ENCODE data around the gene COL25A1. TPM values are rescaled to one million over a fixed set of nuclear protein-coding genes. Genes with fewer than 3 reads are reported as not detected.
"Not testable (repeated sequence)": the region's sequence is repeated elsewhere in the genome, so short reads cannot be mapped to it uniquely, and the experiment has no call there.

Gene COL25A1
- polyA plus RNA-seq, 1 experiment = not detected

DNA sequence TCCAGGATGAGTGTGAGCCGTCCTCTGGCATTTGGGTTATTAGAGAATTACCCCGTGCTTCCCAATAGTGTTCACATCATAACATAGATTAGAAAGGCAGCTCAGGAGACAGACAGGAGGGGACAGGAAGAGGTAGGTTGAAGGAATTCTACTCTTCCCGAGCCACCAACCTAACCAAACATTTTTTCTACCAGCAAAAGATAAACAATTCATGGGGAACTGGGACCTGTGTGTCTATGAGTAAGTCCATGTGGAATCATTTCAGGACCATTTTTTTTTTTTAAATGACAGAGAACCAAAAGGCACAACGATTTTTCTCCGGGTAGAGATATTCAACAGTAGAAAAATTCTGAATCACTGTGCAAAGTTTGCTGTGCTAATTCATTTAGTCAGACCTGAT is 365.4 kb downstream of the COL25A1 start:
- H3K4me3 ChIP-seq (ENCODE audit: low read depth, low read length) = no peak overlapping the region
- ChIA-PET CTCF (interaction anchor here (1.1 kb wide), 1 partner anchor 34 kb away, joined by 4 read pairs; no protein-coding TSS in a partner anchor), POLR2A (no interaction called here)
- no peak for TF ChIP-seq CTCF (IDR thresholded peaks at IDR 0.05; ENCODE audit: insufficient read depth, low read depth, low read length)
- no peaks in the 10 kb centered on the region for H3K36me3 ChIP-seq (ENCODE audit: control insufficient read depth, insufficient read depth, low read length)
- DNase-seq (ENCODE audit: low read depth) = no peak
- H3K27me3 ChIP-seq (ENCODE audit: control insufficient read depth, insufficient read depth, low read length) = no peaks in the 10 kb centered on the region

DNA sequence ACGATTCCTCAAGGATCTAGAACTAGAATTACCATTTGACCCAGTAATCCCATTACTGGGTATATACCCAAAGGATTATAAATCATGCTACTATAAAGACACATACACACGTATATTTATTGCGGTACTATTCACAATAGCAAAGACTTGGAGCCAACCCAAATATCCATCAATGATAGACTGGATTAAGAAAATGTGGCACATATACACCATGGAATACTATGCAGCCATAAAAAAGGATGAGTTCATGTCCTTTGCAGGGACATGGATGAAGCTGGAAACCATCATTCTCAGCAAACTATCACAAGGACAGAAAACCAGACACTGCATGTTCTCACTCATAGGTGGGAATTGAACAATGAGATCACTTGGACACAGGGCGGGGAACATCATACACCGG is 368.5 kb downstream of the COL25A1 start:
- H3K36me3 ChIP-seq (ENCODE audit: control insufficient read depth, insufficient read depth, low read length); CTCF ChIA-PET; H3K27me3 ChIP-seq (ENCODE audit: control insufficient read depth, insufficient read depth, low read length); DNase-seq (ENCODE audit: low read depth); POLR2A ChIA-PET; H3K4me3 ChIP-seq (ENCODE audit: low read depth, low read length): not testable (repeated sequence)

DNA sequence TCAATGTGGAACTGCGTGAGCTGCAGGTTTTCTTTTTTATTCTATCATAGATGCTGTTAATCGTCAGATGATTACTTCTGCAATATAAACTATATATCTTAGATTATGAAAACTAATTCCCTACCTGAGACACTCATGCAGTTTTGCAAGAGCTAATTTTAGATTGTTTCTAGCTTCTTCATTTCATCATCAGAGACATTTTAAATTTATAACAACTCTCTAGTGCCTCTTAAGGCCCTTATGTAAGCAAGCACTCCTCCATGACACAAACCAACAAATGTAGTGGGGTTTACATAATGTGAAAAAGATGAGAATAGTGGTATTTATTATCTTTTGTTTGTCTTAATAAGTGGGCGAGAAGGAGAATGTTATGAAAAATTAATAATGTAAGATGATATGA is 369.4 kb downstream of the COL25A1 start:
- DNase-seq (ENCODE audit: low read depth) = no peak
- POLR2A ChIA-PET = no interaction called here
- TF ChIP-seq CTCF (IDR thresholded peaks at IDR 0.05; ENCODE audit: insufficient read depth, low read depth, low read length) = no peak
- Histone ChIP-seq H3K27me3 (ENCODE audit: control insufficient read depth, insufficient read depth, low read length) (no peaks in the 10 kb centered on the region), H3K4me3 (ENCODE audit: low read depth, low read length) (no peak overlapping the region), H3K36me3 (ENCODE audit: control insufficient read depth, insufficient read depth, low read length) (no peaks in the 10 kb centered on the region)
- CTCF ChIA-PET = no interaction called here

- ChIA-PET POLR2A (no interaction called here), CTCF (interaction anchor here (1.6 kb wide), 1 partner anchor 9 kb away, joined by 3 read pairs; no protein-coding TSS in a partner anchor)
- Histone ChIP-seq H3K27me3 (ENCODE audit: control insufficient read depth, insufficient read depth, low read length) (no peaks in the 10 kb centered on the region), H3K36me3 (ENCODE audit: control insufficient read depth, insufficient read depth, low read length) (no peaks in the 10 kb centered on the region), H3K4me3 (ENCODE audit: low read depth, low read length) (no peak overlapping the region)
- DNase-seq (ENCODE audit: low read depth) = no peak
- no peak for TF ChIP-seq CTCF (IDR thresholded peaks at IDR 0.05; ENCODE audit: insufficient read depth, low read depth, low read length)
Observed at GRCh38 chr4:108931926-108932325, 370.5 kb downstream of the COL25A1 start.

DNA sequence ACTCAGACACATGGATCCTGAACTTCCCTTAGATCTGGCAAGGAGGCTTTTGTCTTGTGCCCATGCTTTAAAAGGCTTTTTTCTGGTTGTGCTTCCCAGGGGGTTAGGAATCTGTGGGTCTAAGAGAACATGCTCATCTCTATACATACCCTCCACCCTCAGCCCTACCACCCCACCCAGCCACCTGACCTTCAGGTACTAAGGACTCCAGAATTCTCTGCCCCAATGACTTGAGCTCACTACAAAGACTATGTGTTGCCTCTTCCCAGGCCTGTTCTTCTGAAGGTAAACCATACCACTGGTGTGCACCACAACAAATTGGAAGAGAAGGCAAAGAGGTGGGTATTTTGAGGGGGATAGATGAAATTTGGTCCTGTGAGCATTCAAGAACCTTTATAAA is 372.3 kb downstream of the COL25A1 start:
- H3K4me3 ChIP-seq (ENCODE audit: low read depth, low read length) = no peak overlapping the region
- DNase-seq (ENCODE audit: low read depth) = no peak
- ChIA-PET POLR2A (no interaction called here), CTCF (no interaction called here)
- no peaks in the 10 kb centered on the region for H3K36me3 ChIP-seq (ENCODE audit: control insufficient read depth, insufficient read depth, low read length)
- TF ChIP-seq CTCF (IDR thresholded peaks at IDR 0.05; ENCODE audit: insufficient read depth, low read depth, low read length) = no peak
- H3K27me3 ChIP-seq (ENCODE audit: control insufficient read depth, insufficient read depth, low read length) = no peaks in the 10 kb centered on the region

DNA sequence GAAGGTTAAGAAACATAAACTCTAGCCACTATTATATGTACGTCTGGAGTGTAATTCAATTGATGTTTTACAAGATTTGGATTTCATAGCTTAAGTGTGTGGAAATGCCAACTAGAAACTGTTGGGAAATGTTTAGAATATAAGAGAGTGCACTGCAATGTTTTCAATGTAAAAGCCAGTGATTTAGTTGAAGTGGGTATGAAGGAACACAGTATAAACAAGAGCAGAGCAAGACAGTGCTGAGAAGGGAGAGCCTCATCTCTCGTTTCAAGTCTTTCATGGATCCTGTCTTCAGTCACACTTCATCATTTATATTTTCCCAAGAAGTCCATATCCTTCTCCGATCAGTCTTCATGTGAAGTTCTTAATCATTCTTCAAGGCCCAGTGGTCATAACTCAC is 375.7 kb downstream of the COL25A1 start:
- no peak for DNase-seq (ENCODE audit: low read depth)
- no peak for TF ChIP-seq CTCF (IDR thresholded peaks at IDR 0.05; ENCODE audit: insufficient read depth, low read depth, low read length)
- ChIA-PET POLR2A (no interaction called here), CTCF (interaction anchor here (1.2 kb wide), 1 partner anchor 52 kb away, joined by 3 read pairs; no protein-coding TSS in a partner anchor)
- no peaks in the 10 kb centered on the region for H3K36me3 ChIP-seq (ENCODE audit: control insufficient read depth, insufficient read depth, low read length)
- H3K4me3 ChIP-seq (ENCODE audit: low read depth, low read length) = no peak overlapping the region
- H3K27me3 ChIP-seq (ENCODE audit: control insufficient read depth, insufficient read depth, low read length) = no peaks in the 10 kb centered on the region

Measured in BJ (cell line).